GM10266 (cell line): Measurements from ENCODE around the gene PRKCZ.

Experiments used
- DNase-seq: peaks from one replicate; pipeline ENCODE4 v3.0.0; 2012; ENCODE audit errors: extremely low spot score
- TF ChIP-seq, protein P1 (sequence below): IDR thresholded peaks from 2 replicates; pipeline ENCODE4 v1.5.1; 2012; ENCODE audit warnings: mild to moderate bottlenecking, low read depth; ENCODE audit not compliant: control insufficient read depth, insufficient read depth; ENCODE audit errors: missing control alignments

Gene PRKCZ

DNA sequence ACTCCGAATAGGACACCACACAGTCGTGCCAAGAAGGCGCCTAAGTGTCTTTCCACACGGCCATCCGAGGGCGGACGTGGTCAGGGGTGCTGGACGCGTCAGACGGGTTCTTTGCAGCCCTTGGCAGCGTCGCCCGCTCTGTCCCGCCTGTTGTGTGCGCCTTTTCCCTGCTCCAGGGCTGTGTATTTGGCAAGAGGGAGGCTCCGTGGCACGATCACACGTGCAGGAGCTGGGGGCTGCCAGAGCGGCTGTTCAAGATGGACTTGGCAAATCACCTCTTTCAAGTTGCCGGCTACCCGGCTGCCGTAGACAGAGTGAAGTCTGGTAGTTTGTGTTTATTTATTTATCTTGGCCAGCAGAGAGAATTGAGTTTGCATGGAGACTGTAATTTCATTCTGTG, 31.9 kb downstream of the PRKCZ start:
- TF ChIP-seq, protein P1, sequence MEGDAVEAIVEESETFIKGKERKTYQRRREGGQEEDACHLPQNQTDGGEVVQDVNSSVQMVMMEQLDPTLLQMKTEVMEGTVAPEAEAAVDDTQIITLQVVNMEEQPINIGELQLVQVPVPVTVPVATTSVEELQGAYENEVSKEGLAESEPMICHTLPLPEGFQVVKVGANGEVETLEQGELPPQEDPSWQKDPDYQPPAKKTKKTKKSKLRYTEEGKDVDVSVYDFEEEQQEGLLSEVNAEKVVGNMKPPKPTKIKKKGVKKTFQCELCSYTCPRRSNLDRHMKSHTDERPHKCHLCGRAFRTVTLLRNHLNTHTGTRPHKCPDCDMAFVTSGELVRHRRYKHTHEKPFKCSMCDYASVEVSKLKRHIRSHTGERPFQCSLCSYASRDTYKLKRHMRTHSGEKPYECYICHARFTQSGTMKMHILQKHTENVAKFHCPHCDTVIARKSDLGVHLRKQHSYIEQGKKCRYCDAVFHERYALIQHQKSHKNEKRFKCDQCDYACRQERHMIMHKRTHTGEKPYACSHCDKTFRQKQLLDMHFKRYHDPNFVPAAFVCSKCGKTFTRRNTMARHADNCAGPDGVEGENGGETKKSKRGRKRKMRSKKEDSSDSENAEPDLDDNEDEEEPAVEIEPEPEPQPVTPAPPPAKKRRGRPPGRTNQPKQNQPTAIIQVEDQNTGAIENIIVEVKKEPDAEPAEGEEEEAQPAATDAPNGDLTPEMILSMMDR, result no peak
- DNase-seq, result no peak

DNA sequence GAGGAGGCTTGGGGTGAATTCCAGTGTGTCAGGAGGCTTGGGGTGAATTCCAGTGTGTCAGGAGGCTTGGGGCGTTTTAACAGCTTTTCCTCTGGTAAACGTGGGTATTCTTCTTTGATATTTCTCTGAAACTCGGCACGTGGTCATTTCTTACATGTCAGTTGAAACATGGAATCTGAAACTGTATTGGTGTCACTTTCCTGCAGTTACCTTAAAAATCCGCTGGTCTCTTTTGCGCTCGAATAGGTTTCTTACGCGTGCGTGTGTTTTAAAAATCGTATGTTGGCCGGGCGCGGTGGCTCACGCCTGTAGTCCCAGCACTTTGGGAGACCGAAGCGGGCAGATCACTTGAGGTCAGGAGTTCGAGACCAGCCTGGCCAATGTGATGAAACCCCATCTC, 33.5 kb downstream of the PRKCZ start:
- DNase-seq, result no peak

DNA sequence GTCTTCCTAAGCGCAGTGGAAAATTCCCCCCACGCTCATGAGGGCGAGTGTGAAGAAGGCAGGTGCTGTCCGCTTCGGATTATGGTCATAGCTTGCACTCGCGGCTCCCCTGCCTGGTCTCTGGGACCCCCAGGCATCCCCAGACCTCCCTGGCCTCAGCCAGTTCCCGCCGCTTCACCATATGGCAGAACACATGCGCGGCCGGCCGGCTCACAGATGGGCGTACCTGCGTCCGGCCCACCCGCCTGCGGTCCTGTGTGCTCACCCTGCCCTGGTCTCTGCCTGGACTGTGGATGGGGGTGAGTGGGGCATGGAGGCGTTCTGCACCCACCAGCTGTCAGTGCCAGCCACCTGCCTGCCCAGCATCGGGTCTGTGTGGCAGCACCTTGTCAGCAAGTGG, 34.1 kb downstream of the PRKCZ start:
- no peak for DNase-seq
- TF ChIP-seq, protein P1, result no peak

More for the DNA sequence above, 33.5 kb downstream of the PRKCZ start:
- TF ChIP-seq, protein P1, result no peak

DNA sequence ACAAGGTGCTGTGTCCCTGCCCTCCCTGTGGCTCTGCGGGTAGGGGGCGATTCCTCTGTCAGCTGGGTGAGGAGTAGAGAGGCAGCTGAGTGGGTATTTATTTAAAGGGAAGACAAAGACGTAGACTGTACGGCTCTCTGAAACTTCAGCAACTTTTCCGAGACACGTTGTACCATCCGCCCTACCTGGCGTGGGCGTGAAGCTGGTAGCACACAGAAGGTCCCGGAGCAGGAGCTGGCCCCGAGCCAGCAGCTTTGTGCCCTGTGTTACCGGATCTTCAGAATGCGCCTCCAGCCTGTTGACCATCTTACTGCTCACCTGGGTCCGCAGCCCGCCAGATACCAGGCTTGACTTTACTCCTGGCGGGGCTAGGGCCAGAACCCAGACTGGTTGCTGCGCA, 34.9 kb downstream of the PRKCZ start:
- DNase-seq, result no peak
- TF ChIP-seq, protein P1, result no peak

DNA sequence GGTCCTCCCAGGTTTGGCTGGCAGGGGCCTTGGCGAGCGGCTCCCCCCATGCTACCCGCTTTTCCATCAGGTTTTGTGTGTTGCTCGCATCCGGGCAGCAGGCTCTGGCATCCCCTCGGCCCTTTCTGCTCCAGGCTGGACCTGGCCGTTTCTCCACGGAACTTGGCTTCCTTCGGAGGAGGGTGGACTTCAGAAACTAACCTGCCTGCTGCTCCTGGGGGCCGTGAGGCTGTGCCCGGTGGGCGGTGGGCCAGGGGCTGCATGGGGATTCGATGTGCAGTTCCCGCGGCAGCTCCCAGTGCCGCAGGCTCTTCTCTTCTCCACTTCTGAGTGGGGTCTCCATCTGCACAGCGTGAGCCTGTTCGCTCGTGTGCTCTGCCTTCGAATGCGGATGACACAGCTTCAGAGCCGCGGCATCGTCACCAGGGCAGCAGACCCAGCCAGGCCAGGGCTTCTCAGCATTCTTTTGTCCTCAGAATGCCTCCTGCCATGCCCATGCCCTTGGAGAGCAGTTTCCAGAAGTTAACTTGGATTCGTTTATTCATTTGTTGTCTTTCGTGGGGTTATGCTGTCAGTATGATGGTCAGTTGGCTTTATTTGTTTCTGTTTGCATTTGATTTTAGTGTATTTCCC, 36.4 kb downstream of the PRKCZ start:
- TF ChIP-seq, protein P1, result no peak
- DNase-seq, result no peak

DNA sequence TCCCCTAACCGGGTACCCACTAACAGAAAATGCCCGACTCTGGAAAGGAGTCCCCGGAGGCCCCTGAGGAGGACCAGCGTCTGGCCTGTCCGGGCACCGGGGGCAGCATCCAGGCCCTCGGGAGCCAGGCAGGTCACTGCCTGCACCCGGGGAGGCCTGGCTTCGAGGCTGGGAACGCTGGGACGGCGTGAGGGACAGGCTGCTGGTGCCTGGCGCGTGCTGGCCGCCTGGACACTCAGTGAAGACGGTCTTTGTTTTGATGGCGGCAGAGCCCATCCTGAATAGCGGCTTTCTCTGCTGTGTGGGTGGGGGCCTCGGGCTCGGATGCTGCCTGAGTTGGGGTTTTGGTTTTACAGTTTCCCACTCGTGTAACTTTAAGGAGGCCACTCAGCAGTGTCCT, 37.6 kb downstream of the PRKCZ start:
- DNase-seq, result no peak
- TF ChIP-seq, protein P1, result no peak

DNA sequence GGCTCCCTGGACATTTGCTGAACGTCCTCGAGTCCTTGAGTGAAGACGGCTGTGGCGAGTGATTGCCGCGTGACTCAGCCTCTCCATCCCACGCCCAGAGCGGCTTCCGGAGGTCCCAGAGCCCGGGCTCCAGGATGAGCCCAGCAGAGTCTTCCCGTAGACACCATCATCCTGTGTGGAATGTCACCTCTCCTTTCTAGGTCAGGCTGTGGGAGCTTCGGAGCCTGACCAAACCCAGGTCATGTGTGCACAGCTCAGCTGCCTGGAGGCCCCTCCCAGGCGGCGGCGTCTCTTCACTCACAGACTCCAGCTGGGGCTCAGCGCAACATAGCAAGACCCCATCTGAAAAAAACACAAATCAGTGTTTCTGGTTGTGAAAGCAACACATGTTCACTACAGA, 38.2 kb downstream of the PRKCZ start:
- no peak for DNase-seq
- TF ChIP-seq, protein P1, result no peak
